ENCODE measurements around the gene ETV7. TPM values are rescaled to one million over a fixed set of nuclear protein-coding genes. Genes with fewer than 3 reads are reported as not detected.

Gene ETV7
- total and polyA plus RNA-seq, 2 donors (not counting 1 experiment from before 2014, with no cell fraction given) = 0.40 to 1.5 TPM

- Histone ChIP-seq H3K27me3 (ENCODE audit: control insufficient read depth, insufficient read depth, low read length) (peaks cover 43% of the 10 kb centered on the region), H3K4me3 (replicated peaks in 1 of 4; ENCODE audit: control extremely low read depth in 1 of 4, insufficient read depth in 1 of 4, low read depth in 3 of 4, low read length in 4 of 4) (no peak overlapping the region), H3K79me2 (ENCODE audit: control insufficient read depth, insufficient read depth, low read length) (no peaks in the 10 kb centered on the region), H3K9ac (ENCODE audit: insufficient read depth, low read length) (no peak overlapping the region), H3K9me3 (ENCODE audit: control insufficient read depth, insufficient read depth, low read depth, low read length) (no peaks in the 10 kb centered on the region), H4K20me1 (ENCODE audit: control insufficient read depth, extremely low read depth, insufficient read depth, low read length) (no peaks in the 10 kb centered on the region), H3K27ac (ENCODE audit: insufficient read depth, low read length) (no peak overlapping the region), H3K4me2 (ENCODE audit: extremely low read depth, insufficient read depth, low read length) (no peak overlapping the region), H3K36me3 (ENCODE audit: control insufficient read depth, insufficient read depth, low read length) (no peaks in the 10 kb centered on the region), H2AFZ (ENCODE audit: low read length) (no peak overlapping the region), H3K4me1 (ENCODE audit: control insufficient read depth, extremely low read depth, insufficient read depth, low read length) (no peaks in the 10 kb centered on the region)
- peak in 1 of 2 donors; percentile 36 for DNase-seq (ENCODE audit: low read depth in 2 of 2)
- no peak for TF ChIP-seq CTCF (conservative IDR thresholded peaks at IDR 0.05 in 1 of 2, IDR thresholded peaks at IDR 0.05 in 1 of 2; ENCODE audit: low read depth in 1 of 2, low read length in 2 of 2)
- TF ChIP-seq EZH2 (IDR thresholded peaks at IDR 0.05; ENCODE audit: low read length, missing control alignments) = peak; percentile 31
Measured at GRCh38 chr6:36333931-36334725, 53.3 kb downstream of the ETV7 start.

DNA sequence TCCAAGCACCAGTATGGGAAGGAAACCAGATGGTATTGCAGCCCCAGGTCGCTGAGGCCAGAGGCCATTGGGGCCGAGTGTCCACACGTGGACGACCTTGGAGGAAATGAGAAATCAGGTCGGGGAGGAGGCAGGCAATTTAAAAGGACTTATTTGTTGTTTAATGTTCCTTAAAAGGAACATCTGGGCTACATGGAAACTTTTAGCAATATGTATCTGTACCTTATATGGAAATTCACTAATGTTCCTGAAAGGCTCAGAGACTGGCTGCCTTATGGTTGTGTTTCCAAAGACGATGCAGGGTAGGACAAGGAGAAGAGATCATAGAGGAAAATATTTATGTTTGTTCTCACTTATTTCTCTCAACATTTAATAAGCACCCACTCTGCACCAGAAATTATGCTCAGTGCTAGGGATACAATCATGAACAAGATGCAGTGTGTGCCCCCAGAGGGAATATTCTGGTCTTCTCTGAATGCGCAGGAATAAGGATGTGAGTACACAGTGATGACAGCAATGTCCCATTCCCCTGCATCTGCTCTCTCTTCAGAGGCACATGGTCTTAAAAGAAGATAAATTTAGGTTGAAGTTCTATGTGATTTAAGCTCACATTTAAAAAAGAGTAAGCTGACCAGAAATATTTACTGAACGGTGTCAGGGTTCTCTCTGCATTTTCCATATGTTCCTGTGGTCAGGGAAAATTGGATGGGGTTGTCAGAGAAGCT lies 54.1 kb downstream of the ETV7 start:
- Histone ChIP-seq H3K36me3 (ENCODE audit: control insufficient read depth, insufficient read depth, low read length) (no peaks in the 10 kb centered on the region), H2AFZ (ENCODE audit: low read length) (no peak overlapping the region), H3K9ac (ENCODE audit: insufficient read depth, low read length) (no peak overlapping the region), H3K4me2 (ENCODE audit: extremely low read depth, insufficient read depth, low read length) (no peak overlapping the region), H3K4me3 (replicated peaks in 1 of 4; ENCODE audit: control extremely low read depth in 1 of 4, insufficient read depth in 1 of 4, low read depth in 3 of 4, low read length in 4 of 4) (no peak overlapping the region), H4K20me1 (ENCODE audit: control insufficient read depth, extremely low read depth, insufficient read depth, low read length) (no peaks in the 10 kb centered on the region), H3K27me3 (ENCODE audit: control insufficient read depth, insufficient read depth, low read length) (peaks cover 41% of the 10 kb centered on the region), H3K9me3 (ENCODE audit: control insufficient read depth, insufficient read depth, low read depth, low read length) (no peaks in the 10 kb centered on the region), H3K79me2 (ENCODE audit: control insufficient read depth, insufficient read depth, low read length) (no peaks in the 10 kb centered on the region), H3K4me1 (ENCODE audit: control insufficient read depth, extremely low read depth, insufficient read depth, low read length) (no peaks in the 10 kb centered on the region), H3K27ac (ENCODE audit: insufficient read depth, low read length) (no peak overlapping the region)
- DNase-seq (ENCODE audit: low read depth in 2 of 2) = no peak
- TF ChIP-seq CTCF (conservative IDR thresholded peaks at IDR 0.05 in 1 of 2, IDR thresholded peaks at IDR 0.05 in 1 of 2; ENCODE audit: low read depth in 1 of 2, low read length in 2 of 2) (no peak), EZH2 (IDR thresholded peaks at IDR 0.05; ENCODE audit: low read length, missing control alignments) (no peak)

DNA sequence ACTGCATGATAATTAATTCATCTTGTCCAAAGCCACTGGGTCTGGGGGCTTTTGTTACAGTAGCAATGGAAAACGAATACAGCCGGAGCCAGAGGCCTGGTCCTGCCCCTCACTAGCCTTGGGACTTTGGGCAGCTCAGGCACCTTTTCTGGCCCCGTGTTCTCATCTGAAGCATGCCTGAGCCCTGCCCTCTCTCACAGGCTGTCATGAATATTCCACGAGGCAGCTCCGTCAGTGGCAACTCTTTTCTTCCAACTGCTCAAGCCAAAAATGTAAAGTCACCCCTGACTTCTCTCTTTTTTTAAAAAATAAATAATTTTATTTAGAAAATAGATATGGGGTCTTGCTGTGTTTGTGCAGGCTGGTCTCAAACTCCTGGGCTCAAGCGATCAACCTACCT lies 56.1 kb downstream of the ETV7 start:
- H4K20me1 ChIP-seq (ENCODE audit: control insufficient read depth, extremely low read depth, insufficient read depth, low read length) = no peaks in the 10 kb centered on the region
- no peak overlapping the region for H3K4me2 ChIP-seq (ENCODE audit: extremely low read depth, insufficient read depth, low read length)
- H3K9ac ChIP-seq (ENCODE audit: insufficient read depth, low read length) = no peak overlapping the region
- no peaks in the 10 kb centered on the region for H3K9me3 ChIP-seq (ENCODE audit: control insufficient read depth, insufficient read depth, low read depth, low read length)
- H3K36me3 ChIP-seq (ENCODE audit: control insufficient read depth, insufficient read depth, low read length) = no peaks in the 10 kb centered on the region
- no peak overlapping the region for H3K27ac ChIP-seq (ENCODE audit: insufficient read depth, low read length)
- no peaks in the 10 kb centered on the region for H3K4me1 ChIP-seq (ENCODE audit: control insufficient read depth, extremely low read depth, insufficient read depth, low read length)
- no peaks in the 10 kb centered on the region for H3K79me2 ChIP-seq (ENCODE audit: control insufficient read depth, insufficient read depth, low read length)
- TF ChIP-seq EZH2 (IDR thresholded peaks at IDR 0.05; ENCODE audit: low read length, missing control alignments) (no peak), CTCF (conservative IDR thresholded peaks at IDR 0.05 in 1 of 2, IDR thresholded peaks at IDR 0.05 in 1 of 2; ENCODE audit: low read depth in 1 of 2, low read length in 2 of 2) (no peak)
- no peak overlapping the region for H3K4me3 ChIP-seq (replicated peaks in 1 of 4; ENCODE audit: control extremely low read depth in 1 of 4, insufficient read depth in 1 of 4, low read depth in 3 of 4, low read length in 4 of 4)
- peaks cover 49% of the 10 kb centered on the region for H3K27me3 ChIP-seq (ENCODE audit: control insufficient read depth, insufficient read depth, low read length)
- H2AFZ ChIP-seq (ENCODE audit: low read length) = no peak overlapping the region
- DNase-seq (ENCODE audit: low read depth in 2 of 2) = no peak

Data from fibroblast of lung (primary cell).